ENCODE results near the gene CYP4F12.

DNA sequence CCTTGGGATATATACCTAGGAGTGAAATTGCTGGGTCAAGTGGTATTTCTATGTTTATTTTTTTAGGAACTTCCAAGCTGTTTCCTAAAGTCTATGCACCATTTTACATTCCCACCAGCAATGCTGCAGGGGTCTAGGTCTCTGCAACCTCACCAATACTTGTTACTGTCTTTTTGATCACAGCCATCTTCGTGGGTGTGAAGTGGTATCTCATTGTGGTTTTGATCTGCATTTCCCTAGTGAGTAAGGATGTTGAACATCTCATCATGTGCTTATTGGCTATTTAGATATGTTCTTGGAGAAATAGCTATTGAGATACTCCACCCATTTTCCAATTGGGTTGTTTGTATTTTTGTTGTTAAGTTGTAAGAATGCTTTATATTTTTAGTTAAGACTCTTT is 57.7 kb downstream of the CYP4F12 start:
- TF ChIP-seq, protein P1, sequence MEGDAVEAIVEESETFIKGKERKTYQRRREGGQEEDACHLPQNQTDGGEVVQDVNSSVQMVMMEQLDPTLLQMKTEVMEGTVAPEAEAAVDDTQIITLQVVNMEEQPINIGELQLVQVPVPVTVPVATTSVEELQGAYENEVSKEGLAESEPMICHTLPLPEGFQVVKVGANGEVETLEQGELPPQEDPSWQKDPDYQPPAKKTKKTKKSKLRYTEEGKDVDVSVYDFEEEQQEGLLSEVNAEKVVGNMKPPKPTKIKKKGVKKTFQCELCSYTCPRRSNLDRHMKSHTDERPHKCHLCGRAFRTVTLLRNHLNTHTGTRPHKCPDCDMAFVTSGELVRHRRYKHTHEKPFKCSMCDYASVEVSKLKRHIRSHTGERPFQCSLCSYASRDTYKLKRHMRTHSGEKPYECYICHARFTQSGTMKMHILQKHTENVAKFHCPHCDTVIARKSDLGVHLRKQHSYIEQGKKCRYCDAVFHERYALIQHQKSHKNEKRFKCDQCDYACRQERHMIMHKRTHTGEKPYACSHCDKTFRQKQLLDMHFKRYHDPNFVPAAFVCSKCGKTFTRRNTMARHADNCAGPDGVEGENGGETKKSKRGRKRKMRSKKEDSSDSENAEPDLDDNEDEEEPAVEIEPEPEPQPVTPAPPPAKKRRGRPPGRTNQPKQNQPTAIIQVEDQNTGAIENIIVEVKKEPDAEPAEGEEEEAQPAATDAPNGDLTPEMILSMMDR (IDR thresholded peaks at IDR 0.05; ENCODE audit: low read depth, low read length, missing input control) = no peak
- TF ChIP-seq REST (IDR thresholded peaks at IDR 0.05) (no peak), JUND (IDR thresholded peaks at IDR 0.05) (no peak), GABPA (IDR thresholded peaks at IDR 0.05 in 1 of 2, conservative IDR thresholded peaks at IDR 0.05 in 1 of 2) (no peak), RXRA (IDR thresholded peaks at IDR 0.05) (no peak), YY1 (IDR thresholded peaks at IDR 0.05) (no peak), ATF3 (IDR thresholded peaks at IDR 0.05) (no peak), TAF1 (conservative IDR thresholded peaks at IDR 0.05) (no peak), SP1 (IDR thresholded peaks at IDR 0.05) (no peak), ZBTB33 (IDR thresholded peaks at IDR 0.05) (no peak), MAX (IDR thresholded peaks at IDR 0.05) (no peak), RAD21 (IDR thresholded peaks at IDR 0.05) (no peak), HNF4A (conservative IDR thresholded peaks at IDR 0.05) (no peak)
